Sigmoid colon (tissue), 4 donors: Measurements from ENCODE around the gene ANKLE2.

ENCODE experiments used
- EP300 ChIP-seq, 4 donors: sonication (generic); formaldehyde crosslinking; IDR thresholded peaks; one replicate each; pipeline ENCODE4 v1.6.1; 2017; ENCODE audit warnings: antibody characterized with exemption in 4 of 4
- POLR2A ChIP-seq, 2 donors: fragments of 450-650 bp; IDR thresholded peaks; one replicate each; pipeline ENCODE4 v1.6.1; 2016; ENCODE audit warnings: antibody characterized with exemption in 2 of 2, mild to moderate bottlenecking in 2 of 2, moderate library complexity in 2 of 2
- POLR2AphosphoS5 ChIP-seq, 4 donors: sonication (generic); formaldehyde crosslinking; IDR thresholded peaks; one replicate each; pipeline ENCODE4 v1.6.1; 2017; ENCODE audit warnings: antibody characterized with exemption in 4 of 4
- TF ChIP-seq, protein P1 (sequence below), 4 experiments: fragments of 450-650 bp in 3 of 4; fragments of 200-600 bp in 1 of 4; IDR thresholded peaks; one replicate each; pipeline ENCODE4 v1.5.1; 2016 to 2019; ENCODE audit warnings: antibody characterized with exemption in 4 of 4, mild to moderate bottlenecking in 3 of 4, moderate library complexity in 2 of 4

GRCh38 chr12:132784580-132784979 lies 22.9 kb upstream of the ANKLE2 start:
- TF ChIP-seq, protein P1, sequence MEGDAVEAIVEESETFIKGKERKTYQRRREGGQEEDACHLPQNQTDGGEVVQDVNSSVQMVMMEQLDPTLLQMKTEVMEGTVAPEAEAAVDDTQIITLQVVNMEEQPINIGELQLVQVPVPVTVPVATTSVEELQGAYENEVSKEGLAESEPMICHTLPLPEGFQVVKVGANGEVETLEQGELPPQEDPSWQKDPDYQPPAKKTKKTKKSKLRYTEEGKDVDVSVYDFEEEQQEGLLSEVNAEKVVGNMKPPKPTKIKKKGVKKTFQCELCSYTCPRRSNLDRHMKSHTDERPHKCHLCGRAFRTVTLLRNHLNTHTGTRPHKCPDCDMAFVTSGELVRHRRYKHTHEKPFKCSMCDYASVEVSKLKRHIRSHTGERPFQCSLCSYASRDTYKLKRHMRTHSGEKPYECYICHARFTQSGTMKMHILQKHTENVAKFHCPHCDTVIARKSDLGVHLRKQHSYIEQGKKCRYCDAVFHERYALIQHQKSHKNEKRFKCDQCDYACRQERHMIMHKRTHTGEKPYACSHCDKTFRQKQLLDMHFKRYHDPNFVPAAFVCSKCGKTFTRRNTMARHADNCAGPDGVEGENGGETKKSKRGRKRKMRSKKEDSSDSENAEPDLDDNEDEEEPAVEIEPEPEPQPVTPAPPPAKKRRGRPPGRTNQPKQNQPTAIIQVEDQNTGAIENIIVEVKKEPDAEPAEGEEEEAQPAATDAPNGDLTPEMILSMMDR (IDR thresholded peaks at IDR 0.05), result no peak
- TF ChIP-seq EP300 (IDR thresholded peaks at IDR 0.05) (no peak), POLR2A (IDR thresholded peaks at IDR 0.05) (no peak), POLR2AphosphoS5 (IDR thresholded peaks at IDR 0.05) (no peak)
